Measurements from ENCODE around the gene CZIB.
"Not testable (repeated sequence)": the region's sequence is repeated elsewhere in the genome, so short reads cannot be mapped to it uniquely, and the experiment has no call there.

The CZIB gene

DNA sequence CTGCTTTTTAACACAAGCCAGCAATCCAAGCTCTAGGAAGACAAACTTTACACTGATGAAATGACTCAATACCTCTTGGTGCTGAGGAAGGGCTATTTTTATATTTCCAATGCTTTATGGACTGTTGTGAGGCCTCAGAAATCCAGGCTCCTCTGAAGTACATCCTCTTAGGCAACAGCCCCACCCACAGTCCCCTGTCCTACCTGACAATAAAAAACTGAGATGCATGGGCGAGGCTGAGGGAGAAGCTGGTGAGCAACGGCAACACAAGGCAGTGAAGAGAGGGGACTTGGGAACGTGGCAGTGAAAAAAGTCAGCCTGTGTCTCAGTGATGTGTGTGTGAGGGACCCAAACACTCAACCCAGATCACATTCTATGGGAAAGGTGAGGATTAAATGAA lies 33.9 kb downstream of the CZIB start:
- no peak for DNase-seq (ENCODE audit: low spot score)
- TF ChIP-seq, protein P1, sequence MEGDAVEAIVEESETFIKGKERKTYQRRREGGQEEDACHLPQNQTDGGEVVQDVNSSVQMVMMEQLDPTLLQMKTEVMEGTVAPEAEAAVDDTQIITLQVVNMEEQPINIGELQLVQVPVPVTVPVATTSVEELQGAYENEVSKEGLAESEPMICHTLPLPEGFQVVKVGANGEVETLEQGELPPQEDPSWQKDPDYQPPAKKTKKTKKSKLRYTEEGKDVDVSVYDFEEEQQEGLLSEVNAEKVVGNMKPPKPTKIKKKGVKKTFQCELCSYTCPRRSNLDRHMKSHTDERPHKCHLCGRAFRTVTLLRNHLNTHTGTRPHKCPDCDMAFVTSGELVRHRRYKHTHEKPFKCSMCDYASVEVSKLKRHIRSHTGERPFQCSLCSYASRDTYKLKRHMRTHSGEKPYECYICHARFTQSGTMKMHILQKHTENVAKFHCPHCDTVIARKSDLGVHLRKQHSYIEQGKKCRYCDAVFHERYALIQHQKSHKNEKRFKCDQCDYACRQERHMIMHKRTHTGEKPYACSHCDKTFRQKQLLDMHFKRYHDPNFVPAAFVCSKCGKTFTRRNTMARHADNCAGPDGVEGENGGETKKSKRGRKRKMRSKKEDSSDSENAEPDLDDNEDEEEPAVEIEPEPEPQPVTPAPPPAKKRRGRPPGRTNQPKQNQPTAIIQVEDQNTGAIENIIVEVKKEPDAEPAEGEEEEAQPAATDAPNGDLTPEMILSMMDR (IDR thresholded peaks at IDR 0.05; ENCODE audit: extremely low read depth, missing control alignments) = no peak

- not testable (repeated sequence) for DNase-seq (ENCODE audit: low spot score)
Observed at GRCh38 chr1:53185955-53186297, 34.5 kb downstream of the CZIB start.

- TF ChIP-seq, protein P1 (IDR thresholded peaks at IDR 0.05; ENCODE audit: extremely low read depth, missing control alignments) = no peak
- no peak for DNase-seq (ENCODE audit: low spot score)
Observed at GRCh38 chr1:53183095-53183990, 37.1 kb downstream of the CZIB start.

- DNase-seq (ENCODE audit: low spot score) = no peak
- TF ChIP-seq, protein P1 (IDR thresholded peaks at IDR 0.05; ENCODE audit: extremely low read depth, missing control alignments) = no peak
Observed at GRCh38 chr1:53182716-53183094, 37.7 kb downstream of the CZIB start.

DNA sequence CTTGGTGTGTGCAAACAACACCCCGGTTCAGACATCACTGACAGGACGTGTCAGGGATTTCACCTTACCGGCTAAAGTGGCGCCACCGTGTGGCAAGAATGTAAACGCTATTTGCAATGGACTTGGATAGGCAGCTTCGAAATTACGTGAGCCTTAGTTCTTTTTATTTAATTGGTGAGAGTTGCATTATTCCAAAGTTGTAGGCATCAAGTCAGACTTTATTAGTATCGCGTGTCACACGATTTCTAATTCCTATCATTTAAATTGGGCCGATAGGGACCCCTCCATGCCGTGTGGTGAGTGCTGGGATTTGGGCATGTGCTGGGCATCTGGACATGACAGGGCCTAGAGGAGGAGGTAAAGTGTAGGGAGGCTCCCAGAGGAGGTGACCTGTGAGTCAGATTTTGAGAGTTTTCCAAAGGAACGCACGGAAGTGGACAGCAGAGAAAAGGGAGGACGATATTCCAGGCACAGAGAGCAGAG lies 38.3 kb downstream of the CZIB start:
- peak; percentile 82 for DNase-seq (ENCODE audit: low spot score)
- TF ChIP-seq, protein P1 (IDR thresholded peaks at IDR 0.05; ENCODE audit: extremely low read depth, missing control alignments) = peak; percentile 77

GRCh38 chr1:53180951-53181350 lies 39.5 kb downstream of the CZIB start:
- TF ChIP-seq, protein P1 (IDR thresholded peaks at IDR 0.05; ENCODE audit: extremely low read depth, missing control alignments) = no peak
- no peak for DNase-seq (ENCODE audit: low spot score)

- DNase-seq (ENCODE audit: low spot score) = no peak
- TF ChIP-seq, protein P1 (IDR thresholded peaks at IDR 0.05; ENCODE audit: extremely low read depth, missing control alignments) = no peak
Observed at GRCh38 chr1:53180226-53180625, 40.2 kb downstream of the CZIB start.

Measured in GM20000 (cell line).